GM12891 (cell line): ENCODE data around the gene FRMD6.

Source experiments
- DNase-seq: peaks from one replicate; pipeline ENCODE4 v3.0.0; 2011; ENCODE audit warnings: low spot score; ENCODE audit not compliant: insufficient read length
- FAIRE-seq: peaks from 2 replicates; lab custom pipeline; 2011; peaks lifted over from hg19 to GRCh38; lab: Jason Lieb, UNC
- PAX5 ChIP-seq: IDR thresholded peaks from 2 replicates; pipeline ENCODE4 v1.6.1; 2011; ENCODE audit warnings: low read length, moderate library complexity, mild to moderate bottlenecking; ENCODE audit not compliant: insufficient read depth, severe bottlenecking
- POLR2A ChIP-seq: IDR thresholded peaks from 2 replicates; pipeline ENCODE4 v1.6.1; 2011; ENCODE audit warnings: low read depth, low read length, control low read depth
- POLR2AphosphoS5 ChIP-seq: IDR thresholded peaks from 2 replicates; pipeline ENCODE4 v1.6.1; 2011; ENCODE audit warnings: low read depth, low read length, control low read depth
- POU2F2 ChIP-seq: IDR thresholded peaks from 2 replicates; pipeline ENCODE4 v1.6.1; 2011; ENCODE audit warnings: low read depth, mild to moderate bottlenecking, control low read depth, low read length, moderate library complexity
- SPI1 ChIP-seq: IDR thresholded peaks from 2 replicates; pipeline ENCODE4 v1.6.1; 2011; ENCODE audit warnings: low read depth, low read length, control low read depth
- TAF1 ChIP-seq: IDR thresholded peaks from 2 replicates; pipeline ENCODE4 v1.6.1; 2011; ENCODE audit warnings: low read depth, low read length, control low read depth

Gene FRMD6

GRCh38 chr14:51663783-51664326 lies 12.1 kb downstream of the FRMD6 start:
- no peak for DNase-seq
- TF ChIP-seq PAX5 (no peak), TAF1 (no peak), POLR2AphosphoS5 (no peak), POU2F2 (no peak), SPI1 (no peak)
- no peak for FAIRE-seq

DNA sequence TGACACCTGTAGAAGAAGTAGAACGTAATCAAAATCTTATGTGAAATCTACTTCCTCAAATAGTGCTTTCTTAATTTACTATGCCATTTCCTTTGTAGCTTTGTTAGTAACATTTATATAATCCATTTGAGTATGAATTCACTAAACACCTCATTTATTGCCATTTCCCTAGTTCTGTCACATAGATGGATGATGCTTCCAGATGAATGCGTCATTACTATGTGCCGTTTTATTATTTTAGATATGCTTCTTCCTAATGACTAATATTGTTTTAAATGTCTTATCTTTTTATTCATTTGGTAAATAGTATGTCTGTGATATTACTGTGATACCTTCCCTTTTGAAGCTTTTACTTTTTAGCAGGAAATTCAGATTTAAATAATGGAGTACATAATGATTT lies 14.4 kb downstream of the FRMD6 start:
- FAIRE-seq: no peak
- DNase-seq: no peak

GRCh38 chr14:51666826-51667225 lies 15.1 kb downstream of the FRMD6 start:
- FAIRE-seq (no peak), DNase-seq (no peak)
- TF ChIP-seq POU2F2 (no peak), PAX5 (no peak), TAF1 (no peak), POLR2A (no peak), SPI1 (no peak), POLR2AphosphoS5 (no peak)

More for the DNA sequence above, 14.4 kb downstream of the FRMD6 start:
- TF ChIP-seq SPI1 (no peak), POU2F2 (no peak), PAX5 (no peak), POLR2AphosphoS5 (no peak), TAF1 (no peak), POLR2A (no peak)

GRCh38 chr14:51668870-51669269 lies 17.2 kb downstream of the FRMD6 start:
- no peak for TF ChIP-seq POU2F2
- TF ChIP-seq SPI1: no peak
- TF ChIP-seq TAF1: no peak
- TF ChIP-seq POLR2AphosphoS5: no peak
- TF ChIP-seq POLR2A: no peak
- no peak for TF ChIP-seq PAX5
- FAIRE-seq (no peak), DNase-seq (no peak)

DNA sequence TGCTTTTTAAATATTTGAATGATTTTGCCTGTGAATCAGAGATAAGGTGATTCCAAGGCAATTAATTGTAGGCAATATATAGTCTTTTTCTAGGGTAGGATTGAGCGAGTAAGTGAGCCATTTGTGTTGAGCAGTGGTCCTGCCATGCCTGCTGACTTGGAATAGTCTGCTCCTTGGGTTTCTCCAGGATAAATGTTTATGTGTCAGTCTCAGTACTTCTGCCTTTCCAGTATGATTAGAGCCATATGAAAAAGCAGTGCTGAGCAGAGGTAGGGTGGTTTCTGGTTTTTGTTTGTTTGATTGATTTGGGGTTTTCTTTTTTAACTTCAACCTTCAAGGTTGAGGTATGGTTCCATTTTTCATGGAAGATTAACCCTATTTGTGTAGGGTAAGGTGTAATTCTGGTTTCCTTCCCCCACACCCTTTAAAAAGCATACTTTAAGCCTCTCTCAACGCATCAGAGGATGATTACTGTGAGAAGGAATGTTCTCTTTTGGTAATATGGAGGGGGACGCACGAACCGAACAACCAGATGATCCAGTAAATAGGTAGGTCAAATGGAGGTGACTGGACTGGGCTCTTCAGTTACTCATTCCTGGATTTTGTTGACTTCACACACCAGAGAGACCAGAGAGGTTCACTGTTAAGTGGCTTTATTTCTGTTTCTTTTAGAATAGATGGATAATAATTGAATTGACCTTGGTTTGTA lies 22.7 kb downstream of the FRMD6 start:
- FAIRE-seq (no peak), DNase-seq (no peak)
- TF ChIP-seq PAX5: no peak
- no peak for TF ChIP-seq SPI1
- TF ChIP-seq POLR2A: no peak
- no peak for TF ChIP-seq POLR2AphosphoS5
- TF ChIP-seq TAF1: no peak
- no peak for TF ChIP-seq POU2F2

- DNase-seq: no peak
- TF ChIP-seq TAF1: no peak
- TF ChIP-seq POU2F2: no peak
- TF ChIP-seq POLR2A: no peak
- TF ChIP-seq SPI1: no peak
- no peak for TF ChIP-seq POLR2AphosphoS5
- no peak for TF ChIP-seq PAX5
- no peak for FAIRE-seq
Observed at GRCh38 chr14:51676549-51676948, 24.8 kb downstream of the FRMD6 start.

DNA sequence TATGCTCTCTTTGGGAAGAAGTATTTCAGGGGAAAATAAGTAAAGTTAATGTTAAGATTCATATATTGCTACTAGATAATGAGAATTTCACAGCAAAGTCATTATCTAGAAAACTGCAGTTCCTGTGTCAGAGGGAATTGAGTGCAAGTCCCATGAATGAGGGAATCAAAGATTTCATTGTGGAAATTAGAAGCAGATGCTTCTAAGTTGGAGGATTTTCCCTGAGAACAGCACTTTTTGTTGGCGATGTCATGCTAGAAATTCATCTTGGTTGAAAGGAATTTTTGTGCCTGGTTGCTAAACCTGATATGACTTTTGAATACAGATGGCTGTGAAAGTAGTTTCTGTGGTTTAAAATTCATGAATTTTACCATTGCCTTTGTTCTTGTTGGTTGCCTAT lies 25.6 kb downstream of the FRMD6 start:
- FAIRE-seq: no peak
- TF ChIP-seq SPI1 (no peak), TAF1 (no peak), PAX5 (no peak), POLR2AphosphoS5 (no peak), POLR2A (no peak), POU2F2 (no peak)
- DNase-seq: no peak

DNA sequence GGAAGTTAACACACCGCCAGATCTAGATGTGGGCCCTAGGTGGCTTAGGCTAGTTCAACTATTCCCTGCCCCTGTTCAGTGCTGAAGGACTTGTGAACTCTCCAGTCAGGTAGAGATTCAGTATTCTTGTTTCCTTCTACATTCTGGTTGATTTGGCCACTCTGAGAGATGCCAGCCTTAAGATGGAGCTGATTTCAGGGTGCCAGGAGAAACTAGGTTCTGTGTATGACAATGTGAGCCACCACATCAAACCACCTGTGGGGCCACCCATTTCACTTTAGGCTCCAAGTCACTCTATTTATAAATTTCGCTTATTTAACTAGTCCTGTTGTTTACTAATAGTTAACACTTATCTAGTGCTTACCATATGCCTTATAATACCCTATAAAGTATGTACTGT lies 26.0 kb downstream of the FRMD6 start:
- TF ChIP-seq POU2F2: no peak
- no peak for TF ChIP-seq POLR2AphosphoS5
- no peak for TF ChIP-seq SPI1
- no peak for TF ChIP-seq TAF1
- no peak for TF ChIP-seq PAX5
- no peak for TF ChIP-seq POLR2A
- no peak for FAIRE-seq
- no peak for DNase-seq

GRCh38 chr14:51680031-51680430 lies 28.3 kb downstream of the FRMD6 start:
- FAIRE-seq: no peak

More at GRCh38 chr14:51680031-51680430, 28.3 kb downstream of the FRMD6 start:
- no peak for TF ChIP-seq PAX5
- TF ChIP-seq POU2F2: no peak
- TF ChIP-seq POLR2AphosphoS5: no peak
- no peak for TF ChIP-seq SPI1
- no peak for TF ChIP-seq TAF1
- TF ChIP-seq POLR2A: no peak
- no peak for DNase-seq
